ENCODE results near the gene MTHFSD. TPM values are rescaled to one million over a fixed set of nuclear protein-coding genes. Genes with fewer than 3 reads are reported as not detected.

Gene MTHFSD
- total RNA-seq, 3 donors from 2014 or later = 15.8 to 30.2 (median 27.7) TPM

- TF ChIP-seq POLR2AphosphoS5 (IDR thresholded peaks at IDR 0.05) (no peak), CTCF (IDR thresholded peaks at IDR 0.05) (no peak), POLR2A (IDR thresholded peaks at IDR 0.05) (no peak)
- no peak overlapping the region for H3K27ac ChIP-seq
- no peak overlapping the region for H3K4me3 ChIP-seq
- no peaks in the 10 kb centered on the region for H3K9me3 ChIP-seq
- DNase-seq (ENCODE audit: low spot score in 2 of 2) = no peak
- no peaks in the 10 kb centered on the region for H3K36me3 ChIP-seq
- intact Hi-C loops (cut with DNase I; ENCODE audit: low total_unique reads) = no loop called here
- no peaks in the 10 kb centered on the region for H3K4me1 ChIP-seq
- H3K27me3 ChIP-seq = no peaks in the 10 kb centered on the region
Observed at GRCh38 chr16:86531641-86532525, 23.2 kb downstream of the MTHFSD start.

GRCh38 chr16:86531191-86531545 is 23.9 kb downstream of the MTHFSD start:
- intact Hi-C loops (cut with DNase I; ENCODE audit: low total_unique reads) = no loop called here
- TF ChIP-seq CTCF (IDR thresholded peaks at IDR 0.05) = no peak
- TF ChIP-seq POLR2A (IDR thresholded peaks at IDR 0.05) = no peak
- no peak for TF ChIP-seq POLR2AphosphoS5 (IDR thresholded peaks at IDR 0.05)
- no peak overlapping the region for H3K4me3 ChIP-seq
- no peak overlapping the region for H3K27ac ChIP-seq
- no peaks in the 10 kb centered on the region for H3K4me1 ChIP-seq
- H3K36me3 ChIP-seq = no peaks in the 10 kb centered on the region
- DNase-seq (ENCODE audit: low spot score in 2 of 2) = no peak
- no peaks in the 10 kb centered on the region for H3K9me3 ChIP-seq
- H3K27me3 ChIP-seq = no peaks in the 10 kb centered on the region

GRCh38 chr16:86530251-86531190 is 24.5 kb downstream of the MTHFSD start:
- DNase-seq (ENCODE audit: low spot score in 2 of 2) = no peak

DNA sequence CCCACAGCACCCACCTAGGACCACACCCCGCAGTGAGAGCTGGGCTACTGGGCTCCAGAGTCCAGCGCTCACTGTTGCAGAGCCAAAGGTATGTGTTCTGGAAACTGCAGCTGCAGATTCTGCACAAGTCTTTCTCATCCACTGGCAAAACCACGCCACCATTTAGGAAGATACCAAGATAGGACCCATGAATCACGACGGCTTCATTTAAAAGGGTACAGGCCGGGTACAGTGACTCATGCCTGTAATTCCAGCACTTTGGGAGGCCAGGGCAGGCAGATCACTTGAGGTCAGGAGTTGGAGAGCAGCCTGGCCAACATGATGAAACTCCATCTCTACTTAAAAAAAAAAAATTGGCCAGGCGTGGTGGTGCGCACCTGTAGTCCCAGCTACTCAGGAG is 25.9 kb downstream of the MTHFSD start:
- H3K36me3 ChIP-seq = no peaks in the 10 kb centered on the region
- intact Hi-C loops (cut with DNase I; ENCODE audit: low total_unique reads) = no loop called here
- H3K27me3 ChIP-seq = no peaks in the 10 kb centered on the region
- no peaks in the 10 kb centered on the region for H3K9me3 ChIP-seq
- TF ChIP-seq CTCF (IDR thresholded peaks at IDR 0.05) (no peak), POLR2AphosphoS5 (IDR thresholded peaks at IDR 0.05) (no peak), POLR2A (IDR thresholded peaks at IDR 0.05) (no peak)
- H3K27ac ChIP-seq = no peak overlapping the region
- no peak overlapping the region for H3K4me3 ChIP-seq
- no peaks in the 10 kb centered on the region for H3K4me1 ChIP-seq
- no peak for DNase-seq (ENCODE audit: low spot score in 2 of 2)

More at GRCh38 chr16:86530251-86531190, 24.5 kb downstream of the MTHFSD start:
- TF ChIP-seq POLR2A (IDR thresholded peaks at IDR 0.05) = no peak
- TF ChIP-seq POLR2AphosphoS5 (IDR thresholded peaks at IDR 0.05) = no peak
- no peak for TF ChIP-seq CTCF (IDR thresholded peaks at IDR 0.05)
- no peak overlapping the region for H3K4me3 ChIP-seq
- H3K27ac ChIP-seq = no peak overlapping the region
- no peaks in the 10 kb centered on the region for H3K4me1 ChIP-seq
- no peaks in the 10 kb centered on the region for H3K9me3 ChIP-seq
- H3K36me3 ChIP-seq = no peaks in the 10 kb centered on the region
- intact Hi-C loops (cut with DNase I; ENCODE audit: low total_unique reads) = no loop called here
- H3K27me3 ChIP-seq = no peaks in the 10 kb centered on the region

Data from breast epithelium (tissue), 4 donors.